Mesenchymal stem cell (in vitro differentiated cells and primary cell): ENCODE measurements around the gene CCDC61.

Experiments
- DNase-seq: peaks from one replicate; pipeline ENCODE4 v3.0.0-alpha.2; 2013
- H2AFZ ChIP-seq: one replicate; pipeline ENCODE4 v1.6.1; 2013; ENCODE audit warnings: low read depth, mild to moderate bottlenecking, control low read depth, inconsistent platforms, low read length, moderate library complexity
- H2AK5ac ChIP-seq: 2 replicates; pipeline ENCODE4 v1.6.1; 2013; ENCODE audit warnings: low read length, moderate library complexity, mild to moderate bottlenecking, inconsistent platforms; ENCODE audit not compliant: severe bottlenecking
- H2BK120ac ChIP-seq: one replicate; pipeline ENCODE4 v1.6.1; 2013; ENCODE audit warnings: low read depth, mild to moderate bottlenecking, inconsistent platforms, low read length, moderate library complexity
- H2BK12ac ChIP-seq, 2 experiments: one replicate each; pipeline ENCODE4 v1.6.1; 2013; ENCODE audit warnings: inconsistent platforms in 2 of 2, low read length in 2 of 2, mild to moderate bottlenecking in 2 of 2, moderate library complexity in 2 of 2, control low read depth in 1 of 2
- H2BK15ac ChIP-seq: one replicate; pipeline ENCODE4 v1.6.1; 2013; ENCODE audit warnings: mild to moderate bottlenecking, low read depth, inconsistent platforms; ENCODE audit not compliant: poor library complexity, severe bottlenecking
- H2BK5ac ChIP-seq: 2 replicates; pipeline ENCODE4 v1.6.1; 2013; ENCODE audit warnings: low read depth, mild to moderate bottlenecking, low read length, control low read depth, inconsistent platforms; ENCODE audit not compliant: poor library complexity, severe bottlenecking
- H3K14ac ChIP-seq, 2 experiments: one replicate each; pipeline ENCODE4 v1.6.1; 2013; ENCODE audit warnings: inconsistent platforms in 2 of 2, low read length in 2 of 2, control low read depth in 1 of 2, mild to moderate bottlenecking in 1 of 2, moderate library complexity in 1 of 2
- H3K18ac ChIP-seq, 2 experiments: one replicate each; pipeline ENCODE4 v1.6.1; 2013; ENCODE audit warnings: inconsistent platforms in 2 of 2, low read length in 2 of 2, control low read depth in 1 of 2, low read depth in 1 of 2, mild to moderate bottlenecking in 1 of 2
- H3K23ac ChIP-seq, 2 experiments: one replicate each; pipeline ENCODE4 v1.6.1; 2013; ENCODE audit warnings: inconsistent platforms in 2 of 2, low read length in 2 of 2, mild to moderate bottlenecking in 2 of 2, moderate library complexity in 2 of 2, control low read depth in 1 of 2
- H3K27ac ChIP-seq: 2 replicates; pipeline ENCODE4 v1.5.1; 2013; ENCODE audit warnings: mild to moderate bottlenecking, moderate library complexity, low read length, control low read depth, inconsistent platforms; ENCODE audit not compliant: poor library complexity, severe bottlenecking
- H3K27me3 ChIP-seq, 2 experiments: 2 replicates each; pipeline versions ENCODE4 v1.6.1 to v1.7.0; 2013; ENCODE audit warnings: low read length in 2 of 2, mild to moderate bottlenecking in 2 of 2, moderate library complexity in 2 of 2, control low read depth in 1 of 2, inconsistent platforms in 1 of 2; ENCODE audit not compliant: control insufficient read depth in 1 of 2, insufficient read depth in 1 of 2
- H3K36me3 ChIP-seq, 2 experiments: 2 replicates each; pipeline versions ENCODE4 v1.6.1 to v1.7.0; 2013; ENCODE audit warnings: low read length in 2 of 2, control low read depth in 1 of 2, inconsistent platforms in 1 of 2, low read depth in 1 of 2, mild to moderate bottlenecking in 1 of 2; ENCODE audit not compliant: insufficient read depth in 2 of 2, control insufficient read depth in 1 of 2
- H3K4ac ChIP-seq, 2 experiments: one replicate each; pipeline ENCODE4 v1.6.1; 2013; ENCODE audit warnings: inconsistent platforms in 2 of 2, low read length in 2 of 2, mild to moderate bottlenecking in 2 of 2, moderate library complexity in 2 of 2, control low read depth in 1 of 2, low read depth in 1 of 2
- H3K4me1 ChIP-seq: 2 replicates; pipeline ENCODE4 v1.6.1; 2013; ENCODE audit warnings: low read depth, low read length, control low read depth; ENCODE audit not compliant: control insufficient read depth, insufficient read depth
- H3K4me2 ChIP-seq: 2 replicates; pipeline ENCODE4 v1.6.1; 2013; ENCODE audit warnings: low read length, mild to moderate bottlenecking, inconsistent platforms; ENCODE audit not compliant: poor library complexity, severe bottlenecking
- H3K4me3 ChIP-seq, 2 experiments: 2 replicates each; pipeline versions ENCODE4 v1.5.1 to v1.7.0; 2013; ENCODE audit warnings: low read length in 2 of 2, mild to moderate bottlenecking in 2 of 2, control low read depth in 1 of 2, low read depth in 1 of 2; ENCODE audit not compliant: insufficient read depth in 1 of 2
- H3K79me1 ChIP-seq: replicated peaks from 2 replicates; pipeline ENCODE4 v1.6.1; 2013; ENCODE audit warnings: mild to moderate bottlenecking, control low read depth, low read length, inconsistent platforms; ENCODE audit not compliant: poor library complexity, severe bottlenecking
- H3K9ac ChIP-seq: 2 replicates; pipeline ENCODE4 v1.7.0; 2013; ENCODE audit warnings: mild to moderate bottlenecking, low read length, moderate library complexity
- H3K9me3 ChIP-seq: 2 replicates; pipeline ENCODE4 v1.7.0; 2013; ENCODE audit warnings: mild to moderate bottlenecking, low read length; ENCODE audit not compliant: control insufficient read depth
- H4K8ac ChIP-seq: one replicate; pipeline ENCODE4 v1.6.1; 2013; ENCODE audit warnings: inconsistent platforms, mild to moderate bottlenecking, low read length, moderate library complexity
- H4K91ac ChIP-seq: one replicate; pipeline ENCODE4 v1.6.1; 2013; ENCODE audit warnings: mild to moderate bottlenecking, low read length, inconsistent platforms
- WGBS: methylation state at CpG from one replicate; pipeline ENCODE4 v1.1.7; 2013; ENCODE audit warnings: mixed read lengths; 5-methylcytosine and 5-hydroxymethylcytosine counted together

Gene CCDC61

GRCh38 chr19:46015687-46016425 lies 20.6 kb downstream of the CCDC61 start:
- Histone ChIP-seq H3K18ac (no peak overlapping the region), H2BK5ac (no peak overlapping the region), H3K9me3 (no peaks in the 10 kb centered on the region), H2BK12ac (no peak overlapping the region), H3K27me3 (peaks cover 4 to 22% of the 10 kb centered on the region in 2 experiments), H3K79me1 (peaks cover 4% of the 10 kb centered on the region), H4K91ac (no peak overlapping the region), H3K4me3 (peak overlapping the region; percentile 53 to 77), H3K23ac (peak overlapping the region in 1 of 2 experiments; percentile 24), H3K14ac (no peak overlapping the region), H3K4me2 (peak overlapping the region; percentile 76), H3K4me1 (peaks cover 23% of the 10 kb centered on the region), H3K4ac (no peak overlapping the region), H2BK15ac (no peak overlapping the region), H2BK120ac (no peak overlapping the region), H4K8ac (no peak overlapping the region), H2AK5ac (no peak overlapping the region), H2AFZ (no peak overlapping the region), H3K27ac (no peak overlapping the region), H3K9ac (no peak overlapping the region), H3K36me3 (peaks cover 4 to 21% of the 10 kb centered on the region in 2 experiments)
- no peak for DNase-seq
- WGBS: 10% methylated on average over 61 of the region's 63 CpGs

GRCh38 chr19:46016426-46017094 lies 21.3 kb downstream of the CCDC61 start:
- no peak overlapping the region for H4K91ac ChIP-seq
- H3K79me1 ChIP-seq: peaks cover 4% of the 10 kb centered on the region
- 2% methylated on average over 47 of the region's 48 CpGs for WGBS
- no peak overlapping the region for H3K23ac ChIP-seq
- peak overlapping the region; percentile 76 for H3K4me2 ChIP-seq
- H3K4me3 ChIP-seq: peak overlapping the region; percentile 53 to 77
- no peak overlapping the region for H3K27ac ChIP-seq
- H2BK15ac ChIP-seq: no peak overlapping the region
- H3K9me3 ChIP-seq: no peaks in the 10 kb centered on the region
- no peak overlapping the region for H2BK5ac ChIP-seq
- H2BK12ac ChIP-seq: no peak overlapping the region
- H2AK5ac ChIP-seq: peak overlapping the region; percentile 11
- peak overlapping the region in 1 of 2 experiments; percentile 30 for H3K18ac ChIP-seq
- H3K14ac ChIP-seq: no peak overlapping the region
- DNase-seq: peak; percentile 78
- H2AFZ ChIP-seq: no peak overlapping the region
- H2BK120ac ChIP-seq: no peak overlapping the region
- no peak overlapping the region for H3K9ac ChIP-seq
- H3K36me3 ChIP-seq: peaks cover 4 to 24% of the 10 kb centered on the region in 2 experiments
- H3K4ac ChIP-seq: no peak overlapping the region
- H4K8ac ChIP-seq: no peak overlapping the region
- H3K4me1 ChIP-seq: peaks cover 23% of the 10 kb centered on the region
- H3K27me3 ChIP-seq: peaks cover 4 to 26% of the 10 kb centered on the region in 2 experiments

- no peak overlapping the region for H2AFZ ChIP-seq
- no peak overlapping the region for H2BK12ac ChIP-seq
- H3K4me3 ChIP-seq: no peak overlapping the region
- H3K79me1 ChIP-seq: peaks cover 4% of the 10 kb centered on the region
- peaks cover 23% of the 10 kb centered on the region for H3K4me1 ChIP-seq
- no peak overlapping the region for H3K23ac ChIP-seq
- H3K4me2 ChIP-seq: no peak overlapping the region
- H3K27ac ChIP-seq: no peak overlapping the region
- H2AK5ac ChIP-seq: no peak overlapping the region
- no peak overlapping the region for H2BK15ac ChIP-seq
- no peak overlapping the region for H2BK5ac ChIP-seq
- no peak overlapping the region for H3K14ac ChIP-seq
- H3K27me3 ChIP-seq: peaks cover 4 to 31% of the 10 kb centered on the region in 2 experiments
- H3K9me3 ChIP-seq: no peaks in the 10 kb centered on the region
- no peak overlapping the region for H3K4ac ChIP-seq
- DNase-seq: no peak
- H3K18ac ChIP-seq: no peak overlapping the region
- WGBS: 58% methylated on average over 7 of the region's 7 CpGs
- H3K36me3 ChIP-seq: peaks cover 4 to 28% of the 10 kb centered on the region in 2 experiments
- no peak overlapping the region for H4K8ac ChIP-seq
- no peak overlapping the region for H2BK120ac ChIP-seq
- H3K9ac ChIP-seq: no peak overlapping the region
- no peak overlapping the region for H4K91ac ChIP-seq
Measured at GRCh38 chr19:46017095-46017429, 21.8 kb downstream of the CCDC61 start.

GRCh38 chr19:46017874-46018675 lies 22.8 kb downstream of the CCDC61 start:
- Histone ChIP-seq H3K4me1 (peaks cover 27% of the 10 kb centered on the region), H3K23ac (no peak overlapping the region), H2BK12ac (no peak overlapping the region), H2AK5ac (no peak overlapping the region), H4K91ac (no peak overlapping the region), H2BK15ac (peak overlapping the region; percentile 13), H2AFZ (no peak overlapping the region), H2BK120ac (no peak overlapping the region), H3K79me1 (peaks cover 4% of the 10 kb centered on the region), H3K4ac (no peak overlapping the region), H3K4me2 (no peak overlapping the region), H3K14ac (no peak overlapping the region), H3K9ac (no peak overlapping the region), H3K9me3 (no peaks in the 10 kb centered on the region), H3K27me3 (peaks cover 4 to 41% of the 10 kb centered on the region in 2 experiments), H3K18ac (no peak overlapping the region), H3K36me3 (peaks cover 4 to 33% of the 10 kb centered on the region in 2 experiments), H3K27ac (no peak overlapping the region), H2BK5ac (no peak overlapping the region), H3K4me3 (no peak overlapping the region), H4K8ac (no peak overlapping the region)
- WGBS: 92% methylated on average over 11 of the region's 15 CpGs
- DNase-seq: no peak
